Fibroblast of villous mesenchyme (primary cell): ENCODE data around the gene IDH3B. TPM values are rescaled to one million over a fixed set of nuclear protein-coding genes. Genes with fewer than 3 reads are reported as not detected.
A peak's percentile ranks its signal among the peaks of the same experiment; 100 is the strongest.

ENCODE experiments used
- DNase-seq: peaks from one replicate; pipeline ENCODE4 v3.0.0-alpha.2; 2010; ENCODE audit warnings: low read depth
- H3K4me3 ChIP-seq: 2 replicates; pipeline ENCODE4 v1.5.1; 2011; ENCODE audit warnings: low read depth, mild to moderate bottlenecking, low read length
- total RNA-seq: library from RNA; depleted of rRNA; stranded (reverse); fragments of >200 nt; gene quantifications from 2 replicates; pipeline ENCODE4 v1.2.3, GENCODE V29; 2012
- TF ChIP-seq, protein P1 (sequence below): IDR thresholded peaks from 2 replicates; pipeline ENCODE4 v1.5.1; 2012; ENCODE audit warnings: low read depth, mild to moderate bottlenecking, low read length; ENCODE audit not compliant: insufficient read depth

The IDH3B gene
- total RNA-seq, 1 donor = 63.0 TPM

DNA sequence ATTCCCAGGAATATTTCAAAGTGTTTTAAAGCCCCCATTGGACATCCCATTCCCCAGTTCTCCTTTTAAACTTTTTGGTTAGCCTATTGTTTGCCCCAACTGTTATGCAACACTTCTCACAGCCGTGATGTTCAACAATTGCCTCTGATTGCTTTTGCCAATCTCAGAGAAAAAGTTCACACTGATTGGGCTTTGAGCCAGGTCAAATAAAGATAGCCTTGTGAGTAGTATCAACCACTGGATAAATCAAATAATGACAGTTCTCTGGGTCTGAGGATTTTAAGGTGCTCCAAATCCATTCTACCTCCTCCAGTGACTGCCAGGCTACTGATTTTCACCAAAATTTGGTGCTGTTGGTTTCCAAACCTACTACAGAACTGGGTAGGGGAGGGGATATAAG, 30.6 kb downstream of the IDH3B start:
- no peak overlapping the region for H3K4me3 ChIP-seq
- TF ChIP-seq, protein P1, sequence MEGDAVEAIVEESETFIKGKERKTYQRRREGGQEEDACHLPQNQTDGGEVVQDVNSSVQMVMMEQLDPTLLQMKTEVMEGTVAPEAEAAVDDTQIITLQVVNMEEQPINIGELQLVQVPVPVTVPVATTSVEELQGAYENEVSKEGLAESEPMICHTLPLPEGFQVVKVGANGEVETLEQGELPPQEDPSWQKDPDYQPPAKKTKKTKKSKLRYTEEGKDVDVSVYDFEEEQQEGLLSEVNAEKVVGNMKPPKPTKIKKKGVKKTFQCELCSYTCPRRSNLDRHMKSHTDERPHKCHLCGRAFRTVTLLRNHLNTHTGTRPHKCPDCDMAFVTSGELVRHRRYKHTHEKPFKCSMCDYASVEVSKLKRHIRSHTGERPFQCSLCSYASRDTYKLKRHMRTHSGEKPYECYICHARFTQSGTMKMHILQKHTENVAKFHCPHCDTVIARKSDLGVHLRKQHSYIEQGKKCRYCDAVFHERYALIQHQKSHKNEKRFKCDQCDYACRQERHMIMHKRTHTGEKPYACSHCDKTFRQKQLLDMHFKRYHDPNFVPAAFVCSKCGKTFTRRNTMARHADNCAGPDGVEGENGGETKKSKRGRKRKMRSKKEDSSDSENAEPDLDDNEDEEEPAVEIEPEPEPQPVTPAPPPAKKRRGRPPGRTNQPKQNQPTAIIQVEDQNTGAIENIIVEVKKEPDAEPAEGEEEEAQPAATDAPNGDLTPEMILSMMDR = no peak
- no peak for DNase-seq

DNA sequence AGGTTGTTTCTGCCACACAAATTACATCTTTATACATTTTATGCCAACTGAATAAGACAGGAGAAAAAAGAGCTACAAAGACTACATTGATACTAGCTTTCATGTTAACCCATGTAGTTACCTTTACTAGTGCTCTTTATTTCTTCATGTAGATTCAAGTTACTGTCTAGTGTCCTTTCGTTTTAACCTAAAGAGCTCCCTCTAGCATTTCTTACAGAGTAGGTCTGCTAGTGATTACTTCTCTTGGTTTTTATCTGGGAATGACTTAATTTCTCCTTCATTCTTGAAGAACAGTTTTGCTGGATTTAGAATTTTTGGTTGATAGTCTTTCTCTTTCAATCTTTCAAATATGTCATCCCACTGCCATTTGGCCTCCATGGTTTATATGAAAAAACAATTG, 32.8 kb downstream of the IDH3B start:
- TF ChIP-seq, protein P1 = no peak
- no peak overlapping the region for H3K4me3 ChIP-seq
- DNase-seq = no peak

DNA sequence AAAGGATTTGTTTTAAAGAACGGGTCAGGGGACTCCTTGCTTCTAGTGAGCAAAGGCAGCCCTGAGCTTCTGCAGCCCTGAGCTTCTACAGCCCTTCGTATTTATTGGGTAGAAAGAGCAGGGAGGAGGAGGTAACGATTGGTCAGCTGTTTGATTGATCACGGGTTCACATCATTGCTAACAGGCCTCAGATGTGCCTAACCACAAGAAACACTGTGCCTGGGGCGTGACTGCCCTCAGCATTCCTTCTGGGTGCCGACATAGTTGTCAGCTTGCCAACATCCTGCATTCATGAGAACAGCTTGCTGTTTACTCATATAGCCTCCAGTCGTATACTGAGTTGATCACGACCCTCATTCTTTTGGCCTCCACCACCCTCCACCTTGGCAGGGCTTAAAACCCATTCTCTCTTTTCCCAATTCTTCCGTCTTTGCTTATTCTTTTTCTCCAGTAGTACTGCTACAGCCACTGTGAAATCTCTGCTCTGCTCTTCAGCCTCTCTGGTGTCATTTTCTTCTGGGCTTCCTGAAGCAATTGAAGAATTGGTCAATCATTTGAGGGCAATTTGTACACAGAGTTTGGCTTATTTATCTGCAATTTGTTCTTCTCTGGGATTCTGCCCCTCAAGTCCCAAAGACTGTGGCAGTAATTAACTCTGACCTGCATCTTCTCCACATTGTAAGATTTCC, 37.0 kb downstream of the IDH3B start:
- DNase-seq = peak; percentile 80
- TF ChIP-seq, protein P1 = no peak

DNA sequence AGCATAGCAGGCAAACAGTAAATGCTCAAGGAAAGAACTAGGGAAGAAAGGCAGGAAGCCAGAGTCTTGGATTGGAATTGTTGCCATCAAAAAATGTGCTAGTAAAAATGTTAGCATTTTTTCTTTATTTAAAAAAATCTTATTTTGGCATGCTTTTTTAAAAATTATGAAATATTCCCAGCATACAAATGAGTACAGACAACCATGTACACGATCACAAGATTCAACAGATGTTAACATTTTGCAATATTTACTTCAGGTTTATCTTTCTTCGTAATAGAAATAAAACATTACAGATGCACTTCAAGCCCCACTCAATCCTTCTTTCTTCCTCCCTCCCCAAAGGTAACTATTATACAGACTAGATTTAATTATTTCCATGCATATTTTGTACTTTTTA, 39.0 kb downstream of the IDH3B start:
- H3K4me3 ChIP-seq = no peak overlapping the region
- DNase-seq = peak; percentile 7
- TF ChIP-seq, protein P1 = no peak

More for the DNA sequence above, 37.0 kb downstream of the IDH3B start:
- no peak overlapping the region for H3K4me3 ChIP-seq

DNA sequence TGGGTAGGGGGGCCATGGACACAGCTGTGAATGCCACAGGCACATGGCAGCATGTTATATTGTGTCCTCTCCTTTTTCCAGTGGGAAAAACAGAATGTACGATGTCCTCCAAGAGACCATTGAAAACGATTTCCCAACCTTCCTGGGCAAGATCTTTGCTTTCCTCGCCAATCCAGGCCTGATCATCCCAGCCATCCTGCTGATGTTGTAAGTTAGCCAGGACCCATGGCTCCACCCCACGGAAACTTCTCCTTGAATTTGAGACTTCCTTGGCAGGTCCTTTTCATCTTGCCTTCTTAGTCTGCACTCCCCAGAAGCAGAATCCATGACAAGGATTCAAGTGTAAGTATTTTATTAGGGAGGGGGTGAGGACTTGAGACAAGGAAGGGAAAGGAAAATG, 39.8 kb downstream of the IDH3B start:
- TF ChIP-seq, protein P1 = no peak
- H3K4me3 ChIP-seq = no peak overlapping the region
- DNase-seq = no peak

DNA sequence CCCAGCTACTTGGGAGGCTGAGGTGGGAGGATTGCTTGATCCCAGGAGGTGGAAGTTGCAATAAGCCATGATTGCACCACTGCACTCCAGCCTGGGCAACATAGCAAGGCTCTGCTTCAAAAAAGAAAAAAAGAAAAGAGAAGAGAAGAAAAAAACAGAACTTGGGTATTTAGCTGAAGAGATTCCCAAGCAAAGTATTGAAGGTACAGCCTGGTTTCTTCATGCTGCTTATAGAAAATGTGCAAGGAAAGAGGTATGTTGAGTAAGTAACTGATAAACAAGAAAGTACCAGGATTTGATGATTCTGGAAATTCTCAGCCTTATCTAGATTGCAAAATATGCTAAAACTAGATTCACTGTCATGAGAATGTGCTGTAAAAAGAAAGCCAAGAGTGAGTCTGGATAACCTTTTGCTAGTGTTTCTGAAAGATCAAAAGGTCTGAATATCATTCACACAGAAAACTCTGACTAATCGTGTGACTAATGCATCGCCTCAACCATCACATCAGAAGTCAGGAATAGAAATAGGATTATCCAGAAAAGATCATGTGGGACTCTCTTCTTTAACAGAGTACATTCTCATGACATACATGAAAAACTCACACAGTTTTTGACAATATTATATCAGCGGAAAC, 43.9 kb downstream of the IDH3B start:
- TF ChIP-seq, protein P1 = no peak
- no peak overlapping the region for H3K4me3 ChIP-seq
- peak; percentile 56 for DNase-seq
